SJSA1 (cell line): ENCODE results near the gene APPL2. TPM values are rescaled to one million over a fixed set of nuclear protein-coding genes. Genes with fewer than 3 reads are reported as not detected.

ENCODE experiments used
- DNase-seq, 2 experiments: peaks; one replicate each; pipeline ENCODE4 v3.0.0-alpha.2; 2015 to 2020; ENCODE audit warnings: low spot score in 2 of 2, low read depth in 1 of 2
- H3K27ac ChIP-seq: fragments of 250-450 bp; sonication (Bioruptor Pico); 2 replicates; pipeline ENCODE4 v1.5.1; 2020; ENCODE audit warnings: mild to moderate bottlenecking, moderate library complexity
- H3K27me3 ChIP-seq: fragments of 250-450 bp; sonication (Bioruptor Pico); replicated peaks from 2 replicates; pipeline ENCODE4 v1.5.1; 2020; ENCODE audit warnings: mild to moderate bottlenecking, moderate library complexity
- H3K36me3 ChIP-seq: fragments of 250-450 bp; sonication (Bioruptor Pico); 2 replicates; pipeline ENCODE4 v1.5.1; 2020; ENCODE audit warnings: mild to moderate bottlenecking
- H3K4me1 ChIP-seq: fragments of 250-450 bp; sonication (Bioruptor Pico); replicated peaks from 2 replicates; pipeline ENCODE4 v1.6.1; 2021; ENCODE audit warnings: mild to moderate bottlenecking
- H3K4me3 ChIP-seq: fragments of 250-450 bp; sonication (Bioruptor Pico); 2 replicates; pipeline ENCODE4 v1.5.1; 2020; ENCODE audit warnings: mild to moderate bottlenecking
- H3K9me3 ChIP-seq: fragments of 250-450 bp; sonication (Bioruptor Pico); replicated peaks from 2 replicates; pipeline ENCODE4 v1.5.1; 2020; ENCODE audit warnings: mild to moderate bottlenecking
- total RNA-seq: library from RNA; depleted of rRNA; stranded (reverse); fragments of >200 nt; shearing (Covaris generic); gene quantifications from 2 replicates; pipeline ENCODE4 v1.2.3, GENCODE V29; 2014; rRNA removed

APPL2 gene
- total RNA-seq, 1 experiment from 2014 or later: 519 TPM

DNA sequence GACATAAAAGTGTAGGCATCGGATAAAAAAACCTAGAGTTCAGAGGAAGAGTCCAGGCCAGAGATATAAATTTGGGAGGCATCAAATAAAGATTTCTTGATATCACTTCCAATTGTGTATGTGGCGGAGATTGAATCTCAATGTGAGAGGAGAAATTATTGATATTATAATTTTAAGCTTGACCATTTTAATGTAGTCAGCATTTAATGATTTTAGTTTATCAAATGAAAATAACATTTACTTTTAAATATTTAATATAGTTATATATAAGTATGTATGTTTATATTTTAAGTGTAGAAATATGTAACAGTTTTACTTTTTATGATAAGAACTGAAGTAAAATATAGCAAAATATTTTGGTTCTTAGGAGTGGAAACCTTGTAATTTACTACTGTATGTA lies 79.7 kb downstream of the APPL2 start:
- no peak for DNase-seq
- 0 out of 2 replicates have a peak, but pooled peaks cover 3% of the 10 kb centered on the region for H3K27me3 ChIP-seq
- no peak overlapping the region for H3K4me3 ChIP-seq
- H3K9me3 ChIP-seq: no peaks in the 10 kb centered on the region
- peaks cover 33% of the 10 kb centered on the region for H3K36me3 ChIP-seq
- H3K4me1 ChIP-seq: no peaks in the 10 kb centered on the region
- H3K27ac ChIP-seq: no peak overlapping the region

DNA sequence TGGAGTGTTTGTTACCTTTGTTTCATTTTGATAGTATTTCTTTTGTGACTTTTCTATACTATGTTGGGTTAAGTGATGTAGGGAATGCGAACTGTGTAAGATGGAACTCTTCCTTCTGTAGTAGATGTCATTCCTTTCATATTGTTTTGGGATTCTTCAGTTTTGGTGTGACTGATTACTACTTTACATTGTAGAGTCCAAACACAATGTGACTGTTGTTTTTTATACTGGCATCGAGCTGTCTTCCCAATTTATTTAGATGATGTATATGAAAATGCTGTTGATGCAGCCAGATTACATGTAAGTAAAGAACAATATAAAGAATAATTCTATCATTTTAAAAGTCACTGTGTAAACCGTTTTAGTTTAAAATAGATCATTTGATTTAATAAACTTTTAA lies 93.7 kb downstream of the APPL2 start:
- no peaks in the 10 kb centered on the region for H3K9me3 ChIP-seq
- no peak overlapping the region for H3K4me3 ChIP-seq
- no peaks in the 10 kb centered on the region for H3K4me1 ChIP-seq
- no peak for DNase-seq
- H3K36me3 ChIP-seq: peaks cover 67% of the 10 kb centered on the region
- H3K27me3 ChIP-seq: no peaks in the 10 kb centered on the region
- H3K27ac ChIP-seq: no peak overlapping the region

- Histone ChIP-seq H3K4me3 (no peak overlapping the region), H3K27ac (no peak overlapping the region), H3K4me1 (no peaks in the 10 kb centered on the region), H3K27me3 (no peaks in the 10 kb centered on the region), H3K36me3 (peaks cover 67% of the 10 kb centered on the region), H3K9me3 (no peaks in the 10 kb centered on the region)
- DNase-seq: no peak
These were observed 94.6 kb downstream of the APPL2 start for GRCh38 chr12:105141320-105141922.

DNA sequence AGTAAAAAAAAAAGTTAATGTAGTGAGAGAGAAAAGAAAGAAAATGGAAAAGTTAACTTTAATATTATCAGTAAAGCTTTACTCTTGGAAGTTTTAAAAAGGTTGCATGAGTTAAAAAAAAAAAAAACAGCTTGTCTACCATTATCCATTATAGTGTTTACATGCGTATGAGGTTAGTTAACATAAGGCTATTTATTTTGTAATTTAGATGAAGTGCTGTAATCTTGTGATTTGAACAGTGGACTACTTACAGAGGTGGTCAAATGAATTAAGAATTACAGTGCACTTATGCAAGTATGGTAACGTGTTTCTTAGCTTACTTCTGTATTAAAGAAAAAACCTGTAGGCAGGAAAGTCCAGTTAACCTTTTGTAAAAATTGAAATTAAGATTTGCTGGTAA lies 97.7 kb downstream of the APPL2 start:
- no peak for DNase-seq
- Histone ChIP-seq H3K36me3 (peaks cover 80% of the 10 kb centered on the region), H3K4me1 (no peaks in the 10 kb centered on the region), H3K27me3 (no peaks in the 10 kb centered on the region), H3K27ac (no peak overlapping the region), H3K9me3 (no peaks in the 10 kb centered on the region), H3K4me3 (no peak overlapping the region)

Other genes starting within 250 kb of the APPL2 start
- 5.0 and 8.9 TPM in 2 replicates for gene NOPCHAP1, start 249.9 kb downstream of the APPL2 start, total RNA-seq
- gene ALDH1L2, start 151.7 kb downstream of the APPL2 start, total RNA-seq: 0.25 and 0.68 TPM in 2 replicates
- gene WASHC4, start 128.4 kb downstream of the APPL2 start, total RNA-seq: 58.1 and 70.5 TPM in 2 replicates
- gene C12orf75, start 94.5 kb upstream of the APPL2 start, total RNA-seq: 277 and 288 TPM in 2 replicates